IMR-90 (cell line): ENCODE data around the gene VEGFA. TPM values are rescaled to one million over a fixed set of nuclear protein-coding genes. Genes with fewer than 3 reads are reported as not detected.

Experiments
- ATAC-seq: fragments of 200-7000 bp; cut with Tn5 transposase; 2 replicates; pipeline ENCODE4 v1.9.1; 2020; ENCODE audit warnings: low read depth, mild to moderate bottlenecking, moderate library complexity
- BruUV-seq: library from RNA; stranded (reverse); fragments of 400-500 nt; replicated peaks from 2 replicates; lab custom pipeline; 2021; lab: Mats Ljungman, UMichigan
- CTCF ChIA-PET: fragments of 300-600 bp; formaldehyde crosslinking; extraction: SDS; loops from one replicate; lab custom pipeline; 2021; ENCODE audit warnings: antibody characterized with exemption; lab: Yijun Ruan, JAX
- POLR2A ChIA-PET: fragments of 300-600 bp; sonication (Branson Sonifier 250); formaldehyde crosslinking; loops from one replicate; lab custom pipeline; 2022; ENCODE audit warnings: antibody characterized with exemption; ENCODE audit not compliant: unreplicated experiment; lab: Charles Lee
- DNase-seq: peaks from one replicate; pipeline ENCODE4 v3.0.0; 2013
- H2AFZ ChIP-seq: replicated peaks from 2 replicates; pipeline ENCODE3; 2013; ENCODE audit warnings: low read length, mild to moderate bottlenecking; ENCODE audit not compliant: poor library complexity
- H2AK5ac ChIP-seq: 2 replicates; pipeline ENCODE4 v1.6.1; 2013; ENCODE audit warnings: low read depth, low read length, inconsistent platforms
- H2AK9ac ChIP-seq: replicated peaks from 2 replicates; pipeline ENCODE3; 2013; ENCODE audit warnings: mild to moderate bottlenecking, low read depth, low read length, moderate library complexity; ENCODE audit not compliant: poor library complexity
- H2BK120ac ChIP-seq: 2 replicates; pipeline ENCODE4 v1.6.1; 2013; ENCODE audit warnings: low read depth, low read length, inconsistent platforms
- H2BK15ac ChIP-seq: 3 replicates; pipeline ENCODE4 v1.6.1; 2013; ENCODE audit warnings: low read depth, low read length, inconsistent platforms
- H2BK20ac ChIP-seq: 2 replicates; pipeline ENCODE4 v1.6.1; 2013; ENCODE audit warnings: low read depth, mild to moderate bottlenecking, inconsistent platforms, low read length, moderate library complexity
- H2BK5ac ChIP-seq: 2 replicates; pipeline ENCODE4 v1.6.1; 2013; ENCODE audit warnings: mild to moderate bottlenecking, low read depth, low read length, inconsistent platforms; ENCODE audit not compliant: poor library complexity, severe bottlenecking
- H3K14ac ChIP-seq: replicated peaks from 2 replicates; pipeline ENCODE4 v1.6.1; 2013; ENCODE audit warnings: low read depth, low read length, inconsistent platforms
- H3K18ac ChIP-seq: 2 replicates; pipeline ENCODE4 v1.6.1; 2013; ENCODE audit warnings: low read depth, low read length, control low read depth
- H3K23ac ChIP-seq: 2 replicates; pipeline ENCODE4 v1.6.1; 2013; ENCODE audit warnings: low read depth, low read length, inconsistent platforms
- H3K27ac ChIP-seq: 2 replicates; pipeline ENCODE4 v1.5.1; 2013; ENCODE audit warnings: mild to moderate bottlenecking, control low read depth, low read length; ENCODE audit not compliant: insufficient read depth
- H3K27me3 ChIP-seq: 2 replicates; pipeline ENCODE4 v1.6.1; 2013; ENCODE audit warnings: low read length; ENCODE audit not compliant: control insufficient read depth, insufficient read depth
- H3K36me3 ChIP-seq: 2 replicates; pipeline ENCODE4 v1.6.1; 2013; ENCODE audit warnings: low read length, mixed read lengths; ENCODE audit not compliant: control insufficient read depth, insufficient read depth
- H3K4ac ChIP-seq: 2 replicates; pipeline ENCODE4 v1.6.1; 2013; ENCODE audit warnings: low read depth, low read length, inconsistent platforms
- H3K4me1 ChIP-seq: 2 replicates; pipeline ENCODE4 v1.6.1; 2013; ENCODE audit warnings: low read length, mixed read lengths; ENCODE audit not compliant: control insufficient read depth, insufficient read depth
- H3K4me2 ChIP-seq: 2 replicates; pipeline ENCODE4 v1.6.1; 2013; ENCODE audit warnings: low read depth, mild to moderate bottlenecking, control low read depth, low read length, moderate library complexity
- H3K4me3 ChIP-seq: 2 replicates; pipeline ENCODE4 v1.5.1; 2013; ENCODE audit warnings: low read depth, mild to moderate bottlenecking, control low read depth, low read length, moderate library complexity; ENCODE audit not compliant: insufficient read depth
- H3K56ac ChIP-seq: 2 replicates; pipeline ENCODE4 v1.6.1; 2013; ENCODE audit warnings: low read length, inconsistent platforms; ENCODE audit not compliant: insufficient read depth; ENCODE audit errors: extremely low read depth
- H3K79me1 ChIP-seq, 2 experiments: 2 replicates each; pipeline ENCODE4 v1.6.1; 2013; ENCODE audit warnings: low read length in 2 of 2, inconsistent platforms in 1 of 2, low read depth in 1 of 2
- H3K9ac ChIP-seq: 2 replicates; pipeline ENCODE4 v1.6.1; 2013; ENCODE audit warnings: low read depth, low read length, control low read depth
- H3K9me1 ChIP-seq: 2 replicates; pipeline ENCODE4 v1.6.1; 2013; ENCODE audit warnings: low read length, inconsistent platforms; ENCODE audit not compliant: insufficient read depth
- H3K9me3 ChIP-seq: 2 replicates; pipeline ENCODE4 v1.6.1; 2013; ENCODE audit warnings: low read length; ENCODE audit not compliant: control insufficient read depth, insufficient read depth
- H4K20me1 ChIP-seq: 2 replicates; pipeline ENCODE4 v1.6.1; 2013; ENCODE audit warnings: low read length, inconsistent platforms; ENCODE audit not compliant: insufficient read depth
- H4K5ac ChIP-seq: 2 replicates; pipeline ENCODE4 v1.6.1; 2013; ENCODE audit warnings: mild to moderate bottlenecking, low read depth, low read length, control low read depth
- H4K8ac ChIP-seq, 2 experiments: 2 replicates each; pipeline ENCODE4 v1.6.1; 2013; ENCODE audit warnings: low read depth in 2 of 2, low read length in 2 of 2, control low read depth in 1 of 2, inconsistent platforms in 1 of 2
- H4K91ac ChIP-seq: 2 replicates; pipeline ENCODE4 v1.6.1; 2013; ENCODE audit warnings: low read depth, low read length, inconsistent platforms; ENCODE audit not compliant: insufficient read depth
- BHLHE40 ChIP-seq: fragments of 150-350 bp; IDR thresholded peaks from 2 replicates; pipeline ENCODE4 v1.6.1; 2016; ENCODE audit warnings: mild to moderate bottlenecking, low read depth, low read length
- CEBPB ChIP-seq: IDR thresholded peaks from 2 replicates; pipeline ENCODE4 v1.6.1; 2012; ENCODE audit warnings: low read depth, low read length, improper control_type of control experiment
- CHD1 ChIP-seq: IDR thresholded peaks from 2 replicates; pipeline ENCODE4 v1.6.1; 2012; ENCODE audit warnings: low read depth, low read length, improper control_type of control experiment
- FOS ChIP-seq: fragments of 150-350 bp; IDR thresholded peaks from 2 replicates; pipeline ENCODE4 v1.6.1; 2016; ENCODE audit warnings: low read depth, low read length
- MAFK ChIP-seq: IDR thresholded peaks from 2 replicates; pipeline ENCODE4 v1.6.1; 2012; ENCODE audit warnings: low read depth, low read length, improper control_type of control experiment
- MXI1 ChIP-seq: IDR thresholded peaks from 2 replicates; pipeline ENCODE4 v1.6.1; 2012; ENCODE audit warnings: low read depth, mild to moderate bottlenecking, low read length, moderate library complexity, borderline replicate concordance
- NFE2L2 ChIP-seq: fragments of 150-350 bp; IDR thresholded peaks from 2 replicates; pipeline ENCODE4 v1.6.1; 2016; ENCODE audit warnings: low read depth, mild to moderate bottlenecking, low read length
- POLR2A ChIP-seq: IDR thresholded peaks from 2 replicates; pipeline ENCODE4 v1.6.1; 2012; ENCODE audit warnings: mild to moderate bottlenecking, low read depth, low read length
- RAD21 ChIP-seq: IDR thresholded peaks from 2 replicates; pipeline ENCODE4 v1.6.1; 2012; ENCODE audit warnings: low read length, improper control_type of control experiment
- RCOR1 ChIP-seq: IDR thresholded peaks from 2 replicates; pipeline ENCODE4 v1.6.1; 2012; ENCODE audit warnings: mild to moderate bottlenecking, low read length, improper control_type of control experiment; ENCODE audit not compliant: insufficient replicate concordance
- RFX5 ChIP-seq: IDR thresholded peaks from 2 replicates; pipeline ENCODE4 v1.8.0; 2012; ENCODE audit warnings: low read depth, mild to moderate bottlenecking, low read length, moderate library complexity
- WGBS, 2 experiments: methylation state at CpG; one replicate each; pipeline versions ENCODE4 v1.1.5 to v1.1.7; 2013; ENCODE audit warnings: missing lambda C conversion rate in 2 of 2; ENCODE audit not compliant: insufficient read length in 1 of 2; ENCODE audit errors: extremely low coverage in 2 of 2; 5-methylcytosine and 5-hydroxymethylcytosine counted together
- dilution Hi-C: fragments of 300-500 bp; cut with HindIII; formaldehyde crosslinking; loops from one replicate; pipeline ENCODE4 v1.14.3; 2018; ENCODE audit warnings: low sequenced_read_pairs; ENCODE audit not compliant: unreplicated experiment
- in situ Hi-C: fragments of 300-500 bp; cut with MboI; formaldehyde crosslinking; loops from 3 replicates; pipeline ENCODE4 v1.14.3; 2019; ENCODE audit warnings: low sequenced_read_pairs, inconsistent platforms, mixed read lengths
- intact Hi-C: fragments of 100-400 bp; cut with micrococcal nuclease; formaldehyde crosslinking; loops from 2 replicates; pipeline ENCODE4 v1.10.0; 2022
- polyA plus RNA-seq, 3 experiments: library from polyadenylated mRNA; depleted of rRNA; stranded (reverse); fragments of >200 nt; gene quantifications; 2 replicates each; pipeline ENCODE4 v1.2.3, GENCODE V29; 2012; ENCODE audit warnings: low replicate concordance in 1 of 3
- total RNA-seq: library from RNA; depleted of rRNA; stranded (reverse); fragments of >200 nt; gene quantifications from 2 replicates; pipeline ENCODE4 v1.2.3, GENCODE V29; 2012
- TF ChIP-seq, protein P1 (sequence below): fragments of 150-350 bp; IDR thresholded peaks from 2 replicates; pipeline ENCODE4 v1.6.1; 2017; ENCODE audit warnings: mild to moderate bottlenecking, antibody characterized with exemption, low read length, low read depth
- TF ChIP-seq, protein P2 (sequence below): fragments of 150-350 bp; IDR thresholded peaks from 2 replicates; pipeline ENCODE4 v1.6.1; 2016; ENCODE audit warnings: low read depth, mild to moderate bottlenecking, low read length, moderate library complexity, borderline replicate concordance
- TF ChIP-seq, protein P3 (sequence below): conservative IDR thresholded peaks from 2 replicates; pipeline ENCODE4 v1.5.1; 2012; ENCODE audit warnings: mild to moderate bottlenecking, low read depth, low read length, improper control_type of control experiment

The VEGFA gene
- total and polyA plus RNA-seq, 2 of the 4 experiments (the other 2 are of a cell fraction), result 190 to 234 TPM

DNA sequence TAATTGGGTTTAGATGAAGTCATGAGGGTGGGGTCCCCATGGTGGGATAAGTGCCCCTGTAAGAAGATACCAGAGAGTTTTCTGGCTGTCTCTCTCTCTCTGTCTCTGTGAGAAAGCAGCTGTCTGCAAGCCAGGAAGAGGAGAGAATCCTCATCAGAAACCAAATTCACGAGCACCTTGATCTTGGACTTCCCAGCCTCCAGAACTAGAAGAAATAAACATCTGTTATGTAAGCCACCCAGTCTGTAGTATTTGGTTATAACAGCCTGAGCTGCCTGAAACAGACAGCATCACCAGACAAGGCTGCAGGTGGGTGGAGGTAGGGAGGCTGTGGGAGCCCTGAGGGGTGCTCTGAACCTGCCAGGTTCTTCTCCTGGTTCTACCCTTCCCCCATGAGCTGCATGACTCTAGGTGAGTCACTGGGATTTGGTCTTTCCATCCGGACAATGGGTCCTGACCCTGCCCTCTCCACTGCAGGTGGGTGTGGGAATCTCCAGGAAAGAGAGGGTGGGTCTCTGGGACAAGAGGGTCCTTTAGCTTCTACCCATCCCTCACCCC lies 34.3 kb upstream of the VEGFA start:
- no peak overlapping the region for H2BK15ac ChIP-seq
- no TSS peak for BruUV-seq
- no peak overlapping the region for H3K14ac ChIP-seq
- no peak overlapping the region for H2BK5ac ChIP-seq
- no peak overlapping the region for H3K4me2 ChIP-seq
- CTCF ChIA-PET, result no interaction called here
- WGBS, 2 experiments, result no CpG with 5 or more reads among the region's 2 CpGs
- TF ChIP-seq CEBPB (no peak), NFE2L2 (no peak), MXI1 (no peak), CHD1 (no peak), RCOR1 (no peak), MAFK (no peak), BHLHE40 (no peak), RFX5 (no peak), POLR2A (no peak), FOS (no peak), RAD21 (no peak)
- TF ChIP-seq, protein P1, sequence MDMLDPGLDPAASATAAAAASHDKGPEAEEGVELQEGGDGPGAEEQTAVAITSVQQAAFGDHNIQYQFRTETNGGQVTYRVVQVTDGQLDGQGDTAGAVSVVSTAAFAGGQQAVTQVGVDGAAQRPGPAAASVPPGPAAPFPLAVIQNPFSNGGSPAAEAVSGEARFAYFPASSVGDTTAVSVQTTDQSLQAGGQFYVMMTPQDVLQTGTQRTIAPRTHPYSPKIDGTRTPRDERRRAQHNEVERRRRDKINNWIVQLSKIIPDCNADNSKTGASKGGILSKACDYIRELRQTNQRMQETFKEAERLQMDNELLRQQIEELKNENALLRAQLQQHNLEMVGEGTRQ, result no peak
- TF ChIP-seq, protein P2, sequence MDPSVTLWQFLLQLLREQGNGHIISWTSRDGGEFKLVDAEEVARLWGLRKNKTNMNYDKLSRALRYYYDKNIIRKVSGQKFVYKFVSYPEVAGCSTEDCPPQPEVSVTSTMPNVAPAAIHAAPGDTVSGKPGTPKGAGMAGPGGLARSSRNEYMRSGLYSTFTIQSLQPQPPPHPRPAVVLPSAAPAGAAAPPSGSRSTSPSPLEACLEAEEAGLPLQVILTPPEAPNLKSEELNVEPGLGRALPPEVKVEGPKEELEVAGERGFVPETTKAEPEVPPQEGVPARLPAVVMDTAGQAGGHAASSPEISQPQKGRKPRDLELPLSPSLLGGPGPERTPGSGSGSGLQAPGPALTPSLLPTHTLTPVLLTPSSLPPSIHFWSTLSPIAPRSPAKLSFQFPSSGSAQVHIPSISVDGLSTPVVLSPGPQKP, result no peak
- TF ChIP-seq, protein P3, sequence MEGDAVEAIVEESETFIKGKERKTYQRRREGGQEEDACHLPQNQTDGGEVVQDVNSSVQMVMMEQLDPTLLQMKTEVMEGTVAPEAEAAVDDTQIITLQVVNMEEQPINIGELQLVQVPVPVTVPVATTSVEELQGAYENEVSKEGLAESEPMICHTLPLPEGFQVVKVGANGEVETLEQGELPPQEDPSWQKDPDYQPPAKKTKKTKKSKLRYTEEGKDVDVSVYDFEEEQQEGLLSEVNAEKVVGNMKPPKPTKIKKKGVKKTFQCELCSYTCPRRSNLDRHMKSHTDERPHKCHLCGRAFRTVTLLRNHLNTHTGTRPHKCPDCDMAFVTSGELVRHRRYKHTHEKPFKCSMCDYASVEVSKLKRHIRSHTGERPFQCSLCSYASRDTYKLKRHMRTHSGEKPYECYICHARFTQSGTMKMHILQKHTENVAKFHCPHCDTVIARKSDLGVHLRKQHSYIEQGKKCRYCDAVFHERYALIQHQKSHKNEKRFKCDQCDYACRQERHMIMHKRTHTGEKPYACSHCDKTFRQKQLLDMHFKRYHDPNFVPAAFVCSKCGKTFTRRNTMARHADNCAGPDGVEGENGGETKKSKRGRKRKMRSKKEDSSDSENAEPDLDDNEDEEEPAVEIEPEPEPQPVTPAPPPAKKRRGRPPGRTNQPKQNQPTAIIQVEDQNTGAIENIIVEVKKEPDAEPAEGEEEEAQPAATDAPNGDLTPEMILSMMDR, result no peak
- no peak overlapping the region for H2AK5ac ChIP-seq
- intact Hi-C loops, result no loop called here
- H3K9me3 ChIP-seq, result peaks cover 5% of the 10 kb centered on the region
- no peak overlapping the region for H3K4me3 ChIP-seq
- no peak overlapping the region for H3K56ac ChIP-seq
- H2BK20ac ChIP-seq, result no peak overlapping the region
- H3K9me1 ChIP-seq, result peaks cover 6% of the 10 kb centered on the region; the same call in 1 of the 2 replicates
- H2BK120ac ChIP-seq, result no peak overlapping the region
- no peaks in the 10 kb centered on the region for H3K36me3 ChIP-seq
- H3K27ac ChIP-seq, result no peak overlapping the region
- no peak overlapping the region for H2AK9ac ChIP-seq
- POLR2A ChIA-PET, result no interaction called here
- no peak for DNase-seq
- no peaks in the 10 kb centered on the region for H3K4me1 ChIP-seq
- no peak overlapping the region for H3K23ac ChIP-seq
- H4K91ac ChIP-seq, result no peak overlapping the region
- H3K27me3 ChIP-seq, result peaks cover 7% of the 10 kb centered on the region
- H2AFZ ChIP-seq, result no peak overlapping the region
- no peak for ATAC-seq
- no peak overlapping the region for H4K8ac ChIP-seq
- dilution Hi-C loops, result no loop called here
- no peak overlapping the region for H4K5ac ChIP-seq
- no peak overlapping the region for H3K18ac ChIP-seq
- no peak overlapping the region for H3K9ac ChIP-seq
- no peaks in the 10 kb centered on the region for H3K79me1 ChIP-seq
- H4K20me1 ChIP-seq, result no peaks in the 10 kb centered on the region
- no peak overlapping the region for H3K4ac ChIP-seq
- in situ Hi-C loops, result no loop called here
